GM12872 (cell line): ENCODE measurements around the gene PRRT1.
A peak's percentile ranks its signal among the peaks of the same experiment; 100 is the strongest.

Experiments
- TF ChIP-seq, protein P1 (sequence below): IDR thresholded peaks from 3 replicates; pipeline ENCODE4 v1.5.1; 2011; ENCODE audit warnings: low read depth, mild to moderate bottlenecking, low read length, moderate library complexity; ENCODE audit not compliant: insufficient read depth

Gene PRRT1

DNA sequence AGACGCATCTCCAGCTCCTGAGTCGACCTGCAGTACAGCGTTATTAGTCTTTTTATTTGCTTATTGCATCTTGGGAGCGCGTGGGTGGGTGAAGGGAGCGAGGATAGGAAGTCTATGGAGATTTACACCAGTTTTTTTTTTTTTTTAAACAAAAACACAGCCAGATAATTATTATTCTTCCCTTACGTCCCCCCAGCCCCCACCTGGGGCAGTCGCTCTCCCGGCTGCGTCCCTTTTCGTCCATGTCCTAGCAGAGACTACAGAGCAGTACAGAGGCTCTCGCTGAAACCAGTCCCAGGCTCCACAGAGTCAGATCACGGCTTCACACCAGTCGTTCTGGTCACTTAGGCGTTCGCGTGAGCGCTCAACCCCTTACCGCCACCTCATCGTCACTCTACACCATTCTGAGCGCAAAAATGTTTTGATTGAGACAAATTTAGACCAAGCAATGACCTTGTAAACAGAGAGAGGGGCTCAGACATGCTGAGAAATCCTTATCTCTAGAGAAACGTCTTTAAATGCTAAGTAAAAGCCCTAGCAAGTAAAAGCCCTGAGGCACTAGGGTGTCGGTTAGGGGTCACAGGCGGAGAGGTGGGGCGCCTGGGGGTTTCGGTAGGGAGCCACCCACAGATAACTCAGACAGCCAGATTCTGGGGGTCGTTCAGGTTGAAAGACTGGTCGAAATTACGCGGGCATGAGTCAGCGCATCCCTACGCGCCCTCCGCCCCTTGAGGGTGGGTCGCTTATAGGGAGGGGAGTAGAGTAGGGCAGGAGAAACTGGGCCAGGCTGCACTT is 1.2 kb upstream of the PRRT1 start:
- TF ChIP-seq, protein P1, sequence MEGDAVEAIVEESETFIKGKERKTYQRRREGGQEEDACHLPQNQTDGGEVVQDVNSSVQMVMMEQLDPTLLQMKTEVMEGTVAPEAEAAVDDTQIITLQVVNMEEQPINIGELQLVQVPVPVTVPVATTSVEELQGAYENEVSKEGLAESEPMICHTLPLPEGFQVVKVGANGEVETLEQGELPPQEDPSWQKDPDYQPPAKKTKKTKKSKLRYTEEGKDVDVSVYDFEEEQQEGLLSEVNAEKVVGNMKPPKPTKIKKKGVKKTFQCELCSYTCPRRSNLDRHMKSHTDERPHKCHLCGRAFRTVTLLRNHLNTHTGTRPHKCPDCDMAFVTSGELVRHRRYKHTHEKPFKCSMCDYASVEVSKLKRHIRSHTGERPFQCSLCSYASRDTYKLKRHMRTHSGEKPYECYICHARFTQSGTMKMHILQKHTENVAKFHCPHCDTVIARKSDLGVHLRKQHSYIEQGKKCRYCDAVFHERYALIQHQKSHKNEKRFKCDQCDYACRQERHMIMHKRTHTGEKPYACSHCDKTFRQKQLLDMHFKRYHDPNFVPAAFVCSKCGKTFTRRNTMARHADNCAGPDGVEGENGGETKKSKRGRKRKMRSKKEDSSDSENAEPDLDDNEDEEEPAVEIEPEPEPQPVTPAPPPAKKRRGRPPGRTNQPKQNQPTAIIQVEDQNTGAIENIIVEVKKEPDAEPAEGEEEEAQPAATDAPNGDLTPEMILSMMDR = no peak

DNA sequence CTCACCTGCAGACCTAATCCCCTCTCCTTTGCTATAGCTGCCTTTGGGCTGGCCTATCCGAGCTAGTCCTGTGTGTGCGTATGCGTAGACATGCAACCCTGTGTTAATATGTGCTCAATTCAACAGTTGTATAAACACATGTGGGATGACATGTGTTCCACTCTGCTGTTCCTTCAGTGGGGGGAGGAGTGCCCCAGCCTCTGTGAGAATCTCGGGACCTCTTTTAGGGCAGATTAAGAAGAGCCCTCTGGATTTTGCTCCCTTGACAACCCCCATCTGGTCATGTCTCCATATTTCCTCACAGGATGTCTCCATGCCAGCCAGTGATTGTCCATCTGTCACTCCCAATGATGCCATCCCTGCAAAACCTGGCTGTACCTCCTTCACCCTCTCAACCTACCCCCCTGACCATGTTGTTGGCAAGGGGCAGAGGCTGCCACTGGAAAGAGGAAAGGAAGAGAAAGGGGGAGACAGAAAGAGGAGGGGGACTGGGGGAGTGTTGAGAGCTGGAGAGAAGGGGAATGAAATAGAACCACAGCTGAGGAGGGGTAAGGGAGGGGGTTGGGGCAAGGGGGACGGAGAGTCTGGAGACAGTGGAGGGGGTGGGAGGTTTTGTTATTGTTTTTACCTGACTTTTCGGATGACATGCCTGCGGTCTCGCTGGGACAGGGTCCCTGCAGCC is 417 bp downstream of the PRRT1 start:
- TF ChIP-seq, protein P1 = no peak

DNA sequence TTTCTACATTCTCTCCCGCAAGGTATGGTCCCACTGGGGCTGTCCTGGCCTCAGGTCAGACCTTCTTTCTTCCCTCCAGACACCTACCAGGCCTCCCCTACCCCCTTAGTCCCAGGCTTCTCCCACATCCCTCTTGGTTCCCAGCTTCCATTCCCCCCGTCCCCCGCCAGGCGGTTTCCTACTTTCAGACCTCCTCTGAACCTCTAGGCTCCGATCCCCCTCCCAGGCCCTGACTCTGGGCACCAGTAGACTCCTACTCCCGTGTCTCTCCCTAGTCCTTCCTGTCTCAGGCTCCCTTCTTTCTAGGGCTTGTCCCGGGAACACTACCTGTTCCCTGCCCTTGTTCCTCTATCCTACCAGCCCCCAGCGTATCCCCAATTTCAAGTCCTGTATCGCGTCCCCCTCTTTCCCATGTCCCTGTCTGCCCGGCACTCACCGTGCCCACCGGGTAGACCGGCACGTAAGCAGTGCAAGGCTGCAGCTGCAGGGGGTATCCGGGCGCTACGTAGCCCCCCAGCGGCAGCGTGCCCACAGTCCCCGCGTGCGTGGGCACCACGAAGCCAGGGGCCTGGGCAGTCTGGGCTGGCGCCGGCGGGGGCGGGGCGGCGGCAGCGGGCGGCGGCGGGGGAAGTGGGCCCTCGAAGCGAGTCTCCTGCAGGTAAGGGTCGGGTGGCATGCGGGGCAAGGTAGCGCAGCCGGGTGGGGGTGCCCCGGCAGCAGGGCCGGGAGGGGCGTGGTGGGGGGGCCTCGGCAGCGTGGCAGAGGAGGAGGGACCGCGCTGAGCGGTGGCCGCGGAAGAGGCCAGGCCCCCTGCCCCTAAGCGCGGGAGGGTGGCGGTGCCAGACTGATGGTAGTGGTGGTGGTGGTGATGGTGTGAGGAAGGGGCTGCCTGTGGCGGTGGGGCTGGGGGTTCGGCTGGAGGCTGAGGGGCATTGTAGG is 1.5 kb downstream of the PRRT1 start:
- TF ChIP-seq, protein P1 = no peak

DNA sequence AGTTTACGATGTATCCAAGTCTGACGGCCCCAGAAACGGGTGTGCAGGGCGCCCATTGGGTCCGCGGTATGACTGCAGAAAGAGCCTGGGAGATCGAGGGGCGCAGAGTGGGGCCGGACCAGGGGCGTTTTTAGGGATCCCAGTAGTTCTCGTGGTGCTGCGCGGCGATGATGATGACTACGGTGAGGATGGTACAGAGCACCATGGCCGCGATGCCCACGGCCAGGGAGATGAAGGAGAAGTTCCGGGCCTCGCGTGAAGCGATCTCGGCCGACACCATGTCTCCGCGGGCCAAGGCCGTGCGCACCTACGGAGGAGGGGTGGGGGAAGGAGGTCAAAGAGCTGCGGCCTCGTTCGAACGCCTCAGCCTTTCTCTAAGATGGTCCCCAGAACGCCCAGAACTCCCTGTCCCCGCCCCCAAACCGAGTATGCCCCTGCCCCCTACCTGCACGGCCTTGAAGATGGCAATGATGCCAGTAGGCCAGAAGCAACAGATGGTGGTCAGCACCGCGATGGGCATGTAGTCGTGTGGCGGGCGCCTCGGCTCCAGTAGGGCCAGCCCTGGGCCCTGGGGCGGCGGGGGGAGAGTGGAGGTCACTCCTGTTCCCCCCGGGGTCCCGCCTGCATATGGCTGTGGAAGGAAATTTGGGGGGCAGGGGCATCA is 2.5 kb downstream of the PRRT1 start:
- TF ChIP-seq, protein P1 = no peak

DNA sequence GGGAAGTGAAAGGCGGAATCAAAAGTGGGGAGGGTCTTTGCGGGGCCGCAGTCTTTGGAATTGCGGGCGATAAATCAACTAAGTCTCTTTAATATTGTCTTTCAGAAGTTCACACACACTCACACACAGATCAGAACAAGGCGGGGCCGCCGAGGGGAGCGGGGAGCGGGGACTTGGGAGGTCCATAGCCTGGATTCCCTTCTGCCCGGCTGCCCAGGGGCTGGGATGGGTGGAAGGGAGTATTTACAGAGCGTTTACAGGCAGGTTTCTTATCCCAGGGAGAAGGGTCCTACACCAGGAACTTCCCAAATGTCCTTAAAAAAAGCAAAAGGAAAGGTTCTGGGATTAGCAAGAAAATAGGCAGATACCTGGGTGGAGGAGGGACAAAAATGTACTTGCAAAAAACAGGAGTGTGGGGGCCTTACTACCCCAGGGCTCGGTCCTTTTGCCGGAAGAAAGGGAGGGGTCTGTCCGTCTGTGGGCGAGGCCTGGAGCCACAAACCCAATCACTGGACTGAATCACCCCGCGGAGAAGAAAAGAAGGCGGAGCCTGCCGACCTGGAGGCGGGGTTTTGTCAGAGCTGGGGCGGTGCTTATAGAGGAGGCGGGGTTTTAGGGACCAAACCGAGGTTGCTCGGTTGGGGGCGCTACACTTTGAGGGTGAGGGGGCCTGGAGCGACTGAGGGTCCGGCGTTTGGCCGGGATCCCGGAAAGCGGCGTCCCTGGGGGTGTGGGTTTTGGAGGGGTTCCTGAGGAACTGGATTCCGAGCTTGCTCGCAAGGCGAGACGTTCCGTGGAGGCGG is 3.2 kb downstream of the PRRT1 start:
- TF ChIP-seq, protein P1 = peak; percentile 22; the same call in 1 of the 3 replicates

DNA sequence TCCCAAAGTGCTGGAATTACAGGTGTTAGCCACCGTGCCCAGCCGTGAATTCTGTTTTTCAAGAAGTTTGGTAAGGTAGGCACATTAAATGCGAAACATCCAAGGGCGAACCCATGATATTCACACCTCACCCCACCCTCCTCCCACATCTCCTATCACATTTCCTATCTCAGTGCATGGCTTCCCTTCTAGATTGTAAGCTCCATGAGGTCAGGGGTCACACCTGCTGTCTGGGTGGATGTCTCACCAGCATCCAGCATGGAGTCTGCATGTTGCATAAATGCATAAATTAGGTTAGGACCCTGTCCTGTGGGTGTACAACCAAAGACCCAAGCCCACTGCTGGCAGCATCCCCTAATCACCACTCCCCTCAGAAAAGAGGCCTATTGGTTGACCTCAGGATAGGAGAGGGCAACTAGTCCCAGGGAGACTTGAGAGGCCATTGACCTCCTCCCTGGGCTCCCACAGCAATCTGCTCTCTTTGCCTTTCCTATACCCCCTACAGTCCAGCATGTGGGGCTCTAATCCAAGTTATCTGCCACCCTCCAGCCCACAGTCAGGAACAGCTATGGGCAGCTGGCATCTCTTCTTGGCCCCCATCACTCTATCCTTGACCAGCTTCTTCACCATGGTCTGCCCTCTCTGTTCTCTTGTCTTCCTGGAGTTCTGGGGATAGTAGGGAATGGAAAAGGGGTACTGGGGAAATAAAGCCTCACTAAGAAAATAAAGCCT is 4.2 kb downstream of the PRRT1 start:
- TF ChIP-seq, protein P1 = no peak; the same call in 2 of the 3 replicates
